Frontal cortex (tissue), 4 donors: ENCODE results near the gene ABCF3. TPM values are rescaled to one million over a fixed set of nuclear protein-coding genes. Genes with fewer than 3 reads are reported as not detected.

ENCODE experiments used
- DNase-seq, 2 donors: peaks; one replicate each; pipeline ENCODE4 v3.0.0; 2012; ENCODE audit warnings: low spot score in 2 of 2
- FAIRE-seq: peaks from 2 replicates; lab custom pipeline; 2012; peaks lifted over from hg19 to GRCh38; lab: Jason Lieb, UNC
- total RNA-seq: library from RNA; depleted of rRNA; stranded (reverse); fragments of >200 nt; gene quantifications from one replicate; pipeline ENCODE4 v1.2.3, GENCODE V29; 2014
- donor health status: control.
- donor health status: control.
- donor health status: control.

Gene ABCF3
- total RNA-seq, 1 donor from 2014 or later = 47.3 TPM

- no peak for DNase-seq
- FAIRE-seq = no peak
These were observed 19.3 kb upstream of the ABCF3 start for GRCh38 chr3:184166671-184167070.

GRCh38 chr3:184167786-184168185, 18.2 kb upstream of the ABCF3 start:
- no peak for FAIRE-seq

DNA sequence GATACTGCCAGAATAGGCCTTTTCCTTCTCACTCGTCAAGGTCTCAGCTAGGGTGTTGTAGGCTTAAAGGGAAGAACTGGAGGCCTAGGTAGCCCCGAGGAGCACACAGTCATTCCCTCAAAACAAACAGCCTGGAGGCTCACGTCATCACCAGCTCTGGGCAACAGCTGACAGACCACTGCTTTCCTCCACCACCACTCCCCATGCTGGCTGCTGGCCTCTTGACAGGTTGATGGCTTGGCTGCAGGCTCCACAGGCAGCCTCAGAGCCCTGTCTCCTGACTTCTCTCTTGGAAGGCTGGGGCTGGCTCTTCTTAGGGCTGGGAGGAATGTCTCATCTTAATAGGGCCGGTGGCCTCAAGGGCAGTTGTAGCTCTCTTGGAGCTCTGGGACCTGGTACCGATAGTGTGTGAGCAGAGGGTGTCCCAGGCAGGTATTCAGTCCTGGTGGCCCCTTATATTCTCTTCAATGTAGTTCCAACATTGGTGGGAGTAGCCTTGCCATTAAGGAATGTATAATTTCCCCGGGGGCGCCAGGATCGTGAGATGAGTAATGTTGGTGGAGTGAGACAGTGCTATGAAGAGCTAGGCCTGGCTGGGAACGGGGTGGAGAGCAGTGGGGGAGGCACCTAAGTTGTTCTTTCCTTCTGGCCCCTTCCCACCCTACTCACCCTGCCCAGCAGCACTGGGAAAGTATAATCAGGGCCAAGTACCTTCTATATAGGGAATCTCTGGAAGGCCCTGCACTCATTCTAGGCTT, 17.5 kb upstream of the ABCF3 start:
- no peak for FAIRE-seq
- DNase-seq = no peak

More at GRCh38 chr3:184167786-184168185, 18.2 kb upstream of the ABCF3 start:
- no peak for DNase-seq

GRCh38 chr3:184169896-184170875, 15.8 kb upstream of the ABCF3 start:
- DNase-seq = no peak

GRCh38 chr3:184171562-184171961, 14.4 kb upstream of the ABCF3 start:
- DNase-seq = no peak

More at GRCh38 chr3:184169896-184170875, 15.8 kb upstream of the ABCF3 start:
- FAIRE-seq = no peak

DNA sequence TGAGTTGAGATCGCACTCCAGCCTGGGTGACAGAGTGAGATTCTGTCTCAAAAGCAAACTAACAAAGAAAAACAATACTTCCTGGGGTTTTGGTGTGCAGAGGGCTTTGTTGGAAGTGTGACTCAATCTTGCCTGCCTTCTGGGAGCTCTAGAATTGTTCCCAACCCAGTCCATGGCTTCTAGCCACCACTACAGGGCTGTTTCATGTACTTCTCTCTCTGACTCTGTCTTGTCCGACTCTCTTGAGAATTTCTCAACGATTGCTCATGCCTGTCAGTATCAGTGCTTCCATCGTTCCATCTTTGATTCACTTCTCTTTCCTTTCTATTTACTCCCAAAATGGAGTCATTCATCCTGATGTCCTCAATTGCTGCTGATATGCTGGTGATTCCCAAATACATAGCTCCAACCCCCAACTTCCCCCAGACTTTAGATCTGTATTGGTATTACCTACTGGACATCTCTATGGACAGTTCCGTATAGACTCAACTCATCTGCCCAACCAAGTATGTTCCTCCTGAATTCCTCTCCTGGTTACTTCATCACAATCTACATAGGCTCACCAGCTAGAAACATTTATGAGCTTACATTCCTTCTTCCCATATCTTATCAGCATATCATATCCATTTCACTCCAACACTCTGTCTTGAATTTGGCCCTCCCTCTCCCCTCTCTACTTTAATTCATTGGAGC, 13.2 kb upstream of the ABCF3 start:
- no peak for DNase-seq
- FAIRE-seq = no peak

More at GRCh38 chr3:184171562-184171961, 14.4 kb upstream of the ABCF3 start:
- no peak for FAIRE-seq

DNA sequence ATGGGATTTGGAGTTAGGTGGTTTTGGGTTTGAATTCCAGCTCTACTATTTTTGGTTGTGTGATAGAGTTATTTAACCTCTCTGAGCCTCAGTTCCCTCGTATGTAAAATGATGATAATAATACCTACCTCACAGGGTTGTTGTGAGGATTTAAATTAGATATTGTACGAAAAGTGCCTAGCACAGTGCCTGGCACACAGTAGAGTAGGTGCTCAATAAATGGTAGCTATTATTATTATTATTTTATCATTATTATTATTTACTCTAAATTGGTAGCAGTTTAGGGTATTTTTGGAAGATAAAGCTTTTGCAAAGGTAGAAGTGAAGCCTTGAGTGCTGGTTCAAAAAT, 12.7 kb upstream of the ABCF3 start:
- no peak for DNase-seq
- no peak for FAIRE-seq

DNA sequence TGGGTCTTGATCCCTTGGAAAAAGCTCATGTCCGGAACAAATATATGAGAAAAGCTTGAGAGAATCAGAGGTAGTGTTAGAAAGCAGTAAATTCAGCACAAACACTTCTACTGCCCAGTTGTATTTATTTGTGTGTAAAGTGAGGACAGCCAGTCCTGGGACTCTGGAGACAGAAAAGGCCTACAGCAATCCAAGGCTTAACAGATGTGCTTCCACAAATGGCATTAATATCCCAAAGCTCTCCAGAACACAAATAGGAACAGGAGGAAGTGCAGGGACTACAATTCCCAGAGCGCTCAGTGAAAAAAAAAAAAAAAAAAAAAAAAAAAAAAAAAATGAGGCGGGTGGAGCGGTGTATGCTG, 11.7 kb upstream of the ABCF3 start:
- FAIRE-seq (peak; percentile 60), DNase-seq (no peak)

DNA sequence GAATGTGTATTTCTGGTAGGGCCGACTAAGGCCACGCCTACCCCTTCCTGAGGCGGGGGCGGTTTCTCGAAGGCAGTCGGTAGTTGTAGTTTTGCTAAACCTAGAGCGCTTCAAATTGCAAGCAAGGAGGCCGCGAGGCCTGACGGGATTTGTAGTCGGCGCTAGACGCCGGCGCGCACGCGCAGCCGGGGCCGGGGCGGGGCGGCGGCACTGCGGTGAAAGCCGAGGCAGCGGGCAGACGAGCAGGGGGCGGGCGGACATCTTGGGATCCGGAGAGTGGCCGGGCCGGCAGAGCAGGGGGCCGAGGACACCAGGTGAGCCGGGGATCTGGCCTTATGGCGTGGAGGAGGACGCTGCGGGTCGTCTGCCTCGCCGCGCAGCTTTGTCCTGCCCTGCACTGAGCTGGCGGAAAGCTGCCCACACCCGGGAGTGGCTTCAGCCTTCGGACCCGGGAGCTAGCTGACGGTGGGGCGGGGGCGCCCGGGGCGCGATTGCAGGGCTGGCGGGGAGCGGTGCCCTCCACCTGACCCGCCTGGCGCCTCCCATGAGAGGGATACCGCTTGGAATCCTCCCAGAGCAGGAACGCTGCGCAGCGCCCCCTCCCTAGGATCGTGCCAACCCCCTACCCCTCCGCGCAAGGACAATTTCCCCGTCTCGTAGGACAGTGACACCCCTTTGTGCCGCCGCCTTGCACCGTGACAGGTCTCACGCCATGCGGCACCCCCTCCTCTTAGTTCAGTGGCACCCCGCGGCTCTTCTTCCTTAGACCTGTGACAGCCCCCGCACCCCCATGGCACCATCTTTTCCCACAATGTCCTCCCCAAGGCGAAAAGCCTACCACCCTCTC, 11.1 kb upstream of the ABCF3 start, which contains the start of gene AP2M1:
Gene AP2M1 (plus strand): TSS at position 210 of the 847 bp plus-strand sequence. CDS start 2,139 bp downstream, outside the sequence.
- peak; percentile 98 to 99 for DNase-seq
- FAIRE-seq = no peak

DNA sequence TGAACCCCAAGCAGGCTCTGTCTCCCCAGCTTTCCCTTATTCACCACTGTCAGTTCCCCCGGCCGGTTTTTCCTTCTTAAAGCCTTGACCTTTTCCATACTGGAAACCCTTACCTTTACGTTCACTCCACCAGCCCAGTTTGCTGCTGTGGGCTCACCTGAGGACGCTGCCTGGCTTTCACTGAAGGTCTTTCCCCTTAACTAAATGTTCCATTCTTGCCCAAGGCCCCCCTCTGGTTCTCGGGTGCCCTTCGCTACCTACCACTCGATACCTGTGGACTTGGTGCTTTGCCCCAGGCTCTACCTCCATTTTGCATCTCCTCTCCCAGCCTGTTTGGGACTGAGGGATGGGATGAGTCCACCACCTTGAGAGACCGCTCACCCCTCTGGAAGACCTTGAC, 10.5 kb upstream of the ABCF3 start:
- FAIRE-seq = no peak
- no peak for DNase-seq

GRCh38 chr3:184175981-184176376, 10.0 kb upstream of the ABCF3 start:
- DNase-seq (no peak), FAIRE-seq (no peak)

GRCh38 chr3:184176377-184177330, 9.3 kb upstream of the ABCF3 start:
- DNase-seq = peak in 1 of 2 donors; percentile 71
- no peak for FAIRE-seq

- DNase-seq (no peak), FAIRE-seq (no peak)
These were observed 8.7 kb upstream of the ABCF3 start for GRCh38 chr3:184177331-184177731.

GRCh38 chr3:184177767-184178306, 8.2 kb upstream of the ABCF3 start:
- FAIRE-seq (no peak), DNase-seq (no peak)

- no peak for FAIRE-seq
These were observed 7.4 kb upstream of the ABCF3 start for GRCh38 chr3:184178521-184179138.

DNA sequence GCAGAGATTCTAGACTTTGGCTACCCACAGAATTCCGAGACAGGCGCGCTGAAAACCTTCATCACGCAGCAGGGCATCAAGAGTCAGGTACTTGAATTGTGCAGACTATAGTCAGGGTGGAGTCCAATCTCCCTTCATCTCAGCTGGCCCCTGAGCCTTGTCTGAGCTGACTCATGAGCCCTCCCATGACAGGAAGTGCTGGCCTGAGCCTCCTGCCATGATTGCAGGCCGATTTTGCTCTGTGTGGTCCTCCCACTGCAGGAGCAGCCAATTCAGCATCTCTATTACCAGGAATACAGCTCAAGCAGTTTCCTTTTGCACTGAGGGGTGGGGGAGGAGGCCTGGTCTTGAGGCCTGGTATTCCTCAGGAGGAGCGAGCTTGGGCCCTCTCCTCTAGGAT, 5.8 kb upstream of the ABCF3 start:
- no peak for DNase-seq
- no peak for FAIRE-seq

More at GRCh38 chr3:184178521-184179138, 7.4 kb upstream of the ABCF3 start:
- no peak for DNase-seq

DNA sequence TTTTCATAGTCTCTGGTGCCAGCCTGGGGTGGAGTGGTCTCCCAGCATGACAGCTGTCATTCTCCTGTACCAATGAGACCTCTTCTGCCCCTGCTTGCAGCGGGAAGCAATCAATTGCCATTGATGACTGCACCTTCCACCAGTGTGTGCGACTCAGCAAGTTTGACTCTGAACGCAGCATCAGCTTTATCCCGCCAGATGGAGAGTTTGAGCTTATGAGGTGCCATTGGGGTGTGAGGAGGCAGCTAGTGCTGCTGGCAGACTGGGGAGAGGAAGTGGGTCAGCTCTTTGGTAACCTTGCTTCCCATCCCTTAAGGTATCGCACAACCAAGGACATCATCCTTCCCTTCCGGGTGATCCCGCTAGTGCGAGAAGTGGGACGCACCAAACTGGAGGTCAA, 4.4 kb upstream of the ABCF3 start:
- FAIRE-seq (no peak), DNase-seq (no peak)
